CD4-positive, alpha-beta T cell treated with Interleukin-17A for 4 hours (primary cell): Measurements from ENCODE around the gene PPP2R2B.
"Not testable (repeated sequence)": the region's sequence is repeated elsewhere in the genome, so short reads cannot be mapped to it uniquely, and the experiment has no call there.

Source experiments
- DNase-seq: peaks from one replicate; pipeline ENCODE4 v3.0.0-alpha.2; 2020; ENCODE audit warnings: mixed read lengths

Gene PPP2R2B

GRCh38 chr5:146731909-146732659, 146.5 kb downstream of the PPP2R2B start:
- DNase-seq: no peak

GRCh38 chr5:146728746-146729145, 149.8 kb downstream of the PPP2R2B start:
- not testable (repeated sequence) for DNase-seq

- no peak for DNase-seq
Measured at GRCh38 chr5:146726891-146727290, 151.7 kb downstream of the PPP2R2B start.

DNA sequence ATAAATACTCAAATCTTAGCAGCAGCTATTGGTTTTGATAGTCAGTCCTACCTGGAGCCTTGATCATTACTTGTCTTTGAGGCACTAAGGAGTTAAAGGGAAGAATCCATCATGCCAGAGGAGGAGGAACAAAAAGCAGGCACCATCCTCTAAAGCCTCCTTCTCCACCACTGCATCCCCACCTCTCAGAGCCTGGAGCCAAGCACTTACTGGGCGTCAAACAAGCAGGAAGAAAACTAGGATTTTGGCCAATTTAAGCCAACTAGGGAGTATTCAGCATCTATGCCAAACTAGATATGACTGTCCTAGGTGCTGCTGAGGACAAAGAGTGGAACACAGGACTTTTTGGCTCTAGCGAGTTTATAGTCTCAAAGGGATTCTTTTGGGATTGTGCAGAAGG, 152.5 kb downstream of the PPP2R2B start:
- DNase-seq: no peak

DNA sequence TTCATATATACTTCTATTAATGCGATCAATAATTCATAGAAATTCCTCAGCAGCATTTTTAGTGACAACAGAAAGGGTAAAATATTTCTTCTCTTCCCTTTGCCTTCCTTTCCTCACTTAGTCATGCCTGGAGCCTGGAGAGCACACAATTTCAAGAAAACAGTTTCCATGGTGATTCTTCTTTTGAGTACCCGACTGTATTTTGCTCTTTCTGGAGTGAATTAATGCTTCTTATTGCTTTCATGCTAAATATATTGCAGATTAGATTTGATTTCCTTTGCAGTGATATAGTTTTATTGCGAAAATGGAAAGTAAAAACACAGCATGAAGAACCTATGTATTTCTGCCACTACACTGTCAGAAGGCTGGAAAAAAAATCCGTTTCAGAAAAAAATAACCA, 153.5 kb downstream of the PPP2R2B start:
- no peak for DNase-seq

DNA sequence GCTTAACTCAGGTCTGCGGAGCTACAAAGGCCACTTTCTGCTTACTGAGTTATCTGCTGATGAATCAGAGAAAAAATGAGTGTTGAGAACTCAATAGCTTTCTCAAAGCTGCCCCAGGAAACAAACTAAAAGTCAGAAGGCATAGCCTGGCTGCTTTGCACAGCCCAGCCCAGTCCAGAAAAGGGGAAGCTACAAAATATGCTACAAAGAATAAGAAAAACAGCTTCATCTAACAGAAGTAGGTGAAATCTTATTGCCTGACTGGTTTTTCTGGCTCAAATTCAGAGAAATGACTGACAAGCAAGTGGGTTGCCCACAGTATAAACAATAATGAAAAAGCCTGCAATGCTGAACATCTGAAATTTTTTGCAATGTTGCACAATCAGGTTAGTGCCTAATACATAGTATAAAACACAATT, 156.2 kb downstream of the PPP2R2B start:
- DNase-seq: no peak

- DNase-seq: no peak
Measured at GRCh38 chr5:146721073-146721815, 157.3 kb downstream of the PPP2R2B start.

- DNase-seq: no peak
Measured at GRCh38 chr5:146720107-146720506, 158.4 kb downstream of the PPP2R2B start.

DNA sequence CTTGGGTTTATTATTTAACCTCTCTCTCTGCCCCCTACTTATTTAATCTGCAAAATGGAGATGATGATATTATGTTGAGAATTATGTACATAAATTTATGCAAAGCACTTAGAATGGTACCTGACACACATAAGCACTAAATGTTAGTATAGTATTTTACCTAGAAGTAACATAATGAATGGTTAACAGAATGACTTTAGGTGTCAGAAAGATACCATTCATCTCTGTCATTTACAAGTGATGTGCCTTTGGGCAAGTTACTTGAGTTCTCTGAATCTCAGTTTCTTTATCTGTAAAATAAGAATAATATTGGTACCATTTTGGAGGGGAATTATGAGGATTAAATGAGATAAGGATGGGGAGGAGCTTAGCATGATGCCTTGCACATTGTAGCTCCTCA, 159.4 kb downstream of the PPP2R2B start:
- no peak for DNase-seq

DNA sequence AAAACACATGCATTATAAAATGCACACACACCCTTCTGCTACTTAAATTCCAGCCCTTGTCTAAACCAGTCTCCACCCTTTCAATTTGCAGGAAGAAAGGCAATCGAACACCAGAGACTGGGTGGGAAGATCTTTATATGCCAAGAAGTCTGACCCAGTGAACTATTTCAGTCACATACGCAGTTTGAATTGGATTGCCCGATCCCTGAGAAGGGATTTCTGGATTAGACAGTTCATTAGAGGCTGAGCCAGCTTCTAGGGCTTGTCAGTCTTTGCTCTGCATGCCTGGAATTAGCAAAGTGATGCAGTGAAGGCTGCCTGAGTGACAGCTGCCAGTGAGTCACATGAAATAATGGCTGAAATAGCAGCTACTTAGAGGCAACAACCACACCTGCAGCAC, 159.9 kb downstream of the PPP2R2B start:
- DNase-seq: no peak

GRCh38 chr5:146717951-146718350, 160.6 kb downstream of the PPP2R2B start:
- DNase-seq: no peak

- DNase-seq: no peak
Measured at GRCh38 chr5:146716636-146717035, 161.9 kb downstream of the PPP2R2B start.

- DNase-seq: no peak
Measured at GRCh38 chr5:146710348-146710747, 168.2 kb downstream of the PPP2R2B start.

DNA sequence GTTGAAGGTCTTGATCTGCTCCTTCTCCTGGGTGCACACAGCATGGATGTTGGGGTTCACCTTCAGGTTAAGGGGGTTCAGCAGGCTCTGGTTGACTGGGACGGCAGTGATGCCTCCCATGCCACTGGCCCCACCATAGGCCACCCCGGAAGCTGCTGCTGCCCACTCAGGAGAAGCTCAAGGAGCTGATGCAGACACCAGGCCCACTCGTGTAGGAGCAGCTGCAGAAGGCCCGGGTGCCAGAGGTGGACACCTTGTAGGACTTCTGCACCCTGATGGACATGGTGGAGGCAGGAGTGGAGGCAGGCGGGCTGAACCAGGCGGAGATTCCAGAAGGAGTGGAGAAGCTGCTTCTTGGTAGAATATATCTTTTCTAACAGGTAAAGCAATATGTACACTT, 171.2 kb downstream of the PPP2R2B start:
- DNase-seq: no peak

GRCh38 chr5:146706321-146706972, 172.1 kb downstream of the PPP2R2B start:
- no peak for DNase-seq

DNA sequence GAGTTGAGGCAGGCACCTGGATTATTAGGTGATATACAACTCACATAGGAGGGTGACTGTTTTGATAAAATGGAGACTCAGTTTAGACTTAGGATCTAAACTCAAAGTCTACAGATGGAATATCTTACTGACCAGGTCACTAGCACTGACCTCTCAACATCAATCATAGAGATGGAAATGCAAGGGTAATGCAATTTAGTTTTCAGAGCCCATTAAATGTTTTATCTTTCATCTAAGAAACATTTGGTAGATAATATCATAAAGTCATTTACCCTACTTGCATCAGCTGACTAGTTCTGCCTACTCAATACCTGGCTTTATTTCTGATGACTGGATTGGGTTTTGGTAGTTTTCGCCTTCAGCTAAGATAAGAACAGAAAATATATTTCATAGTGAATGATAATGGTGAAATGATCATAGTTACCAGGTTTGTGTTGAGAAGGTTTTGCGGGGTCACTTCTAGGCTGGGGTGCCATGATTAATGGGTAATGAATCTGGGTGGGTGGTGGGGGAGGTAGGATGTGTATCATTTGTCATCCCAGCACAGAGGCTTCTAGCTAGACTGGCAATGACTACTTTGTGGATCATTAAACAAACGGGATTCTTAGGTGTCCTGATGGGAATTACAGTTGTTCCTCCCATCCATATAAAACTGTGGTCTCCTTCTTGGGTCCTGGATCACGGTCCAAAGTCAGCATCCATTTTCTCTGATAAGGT, 173.4 kb downstream of the PPP2R2B start:
- DNase-seq: no peak

DNA sequence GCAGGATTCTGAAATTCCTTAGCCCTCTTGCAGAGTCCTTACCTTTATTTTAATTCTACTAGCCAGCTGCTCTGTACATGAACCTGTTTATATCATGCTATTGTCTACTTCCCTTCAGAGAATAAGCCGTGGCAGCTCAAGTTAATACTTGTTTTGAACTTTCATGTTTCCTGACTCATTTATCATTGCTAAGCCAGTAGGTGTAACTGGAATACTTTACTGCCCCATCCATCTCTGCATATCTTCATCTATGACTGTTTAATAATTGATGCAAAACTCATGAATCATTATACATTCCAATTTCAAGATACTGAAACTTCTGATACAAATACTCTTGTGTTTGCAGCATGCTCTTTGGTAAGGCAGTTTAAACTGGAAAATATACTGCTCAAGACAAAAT, 174.7 kb downstream of the PPP2R2B start:
- no peak for DNase-seq

GRCh38 chr5:146703499-146703898, 175.1 kb downstream of the PPP2R2B start:
- DNase-seq: no peak

DNA sequence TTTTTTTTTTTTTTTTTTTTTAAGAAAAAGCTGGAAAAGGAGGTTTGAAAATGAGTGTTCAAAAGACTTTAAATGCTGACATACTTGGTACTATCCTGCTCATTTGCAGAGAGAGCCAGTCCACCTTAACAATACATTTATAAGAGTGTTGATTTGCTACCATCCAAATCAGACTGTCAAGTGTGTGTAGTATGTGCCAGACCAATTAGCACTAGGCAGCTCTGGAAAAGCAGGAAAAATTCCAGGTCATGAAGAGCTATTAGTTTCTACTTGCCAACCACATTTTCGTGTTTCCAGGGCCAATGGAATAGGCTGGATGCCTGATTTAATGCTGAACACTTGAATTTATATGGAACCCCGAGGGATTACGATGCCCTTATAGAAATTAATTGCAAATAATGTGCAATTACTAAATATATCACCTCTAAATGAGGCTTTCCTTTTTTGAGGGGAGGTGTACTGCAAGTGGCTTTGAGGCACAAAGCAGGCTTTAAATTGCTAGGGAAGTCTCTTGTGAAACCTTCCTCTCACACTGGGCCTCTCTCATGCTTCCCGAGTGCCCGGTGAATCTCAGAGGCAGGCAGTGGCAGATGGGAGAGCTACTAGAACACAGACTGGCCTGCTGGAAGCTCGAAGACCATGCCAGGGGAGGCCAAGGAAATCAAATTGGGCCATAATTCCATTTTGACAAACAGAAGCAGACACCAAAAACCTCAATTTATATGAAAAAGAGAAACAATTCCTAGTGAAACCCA, 178.7 kb downstream of the PPP2R2B start:
- DNase-seq: no peak

- DNase-seq: no peak
Measured at GRCh38 chr5:146699138-146699537, 179.4 kb downstream of the PPP2R2B start.

DNA sequence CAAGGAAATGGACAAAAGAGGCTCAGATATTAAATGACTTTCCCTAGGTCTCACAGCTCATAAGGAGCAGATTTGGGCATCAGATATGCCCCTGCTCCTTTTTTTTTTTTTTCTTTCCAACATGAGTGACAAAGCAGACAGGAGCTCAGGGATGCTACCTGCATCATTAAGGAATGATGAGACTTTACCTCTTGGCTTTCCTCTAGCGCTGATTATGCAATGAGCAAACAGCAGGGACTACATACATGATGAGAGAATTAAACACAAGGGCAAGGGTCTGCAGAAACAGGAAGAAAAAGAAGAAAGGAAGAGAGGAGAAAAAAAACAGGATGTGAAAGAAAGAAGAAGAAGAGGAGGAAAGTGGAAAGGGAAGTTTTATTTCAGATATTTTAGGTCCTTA, 179.9 kb downstream of the PPP2R2B start:
- no peak for DNase-seq

GRCh38 chr5:146697211-146697610, 181.3 kb downstream of the PPP2R2B start:
- DNase-seq: no peak
